Peyer's patch (tissue), 4 donors: ENCODE measurements around the gene ACO1. TPM values are rescaled to one million over a fixed set of nuclear protein-coding genes. Genes with fewer than 3 reads are reported as not detected.

Experiments
- DNase-seq, 3 donors: peaks; one replicate each; pipeline ENCODE4 v3.0.0-alpha.2; 2017 to 2019
- H3K27ac ChIP-seq, 4 donors: fragments of 200-600 bp; sonication (generic); one replicate each; pipeline ENCODE4 v1.5.1; 2016 to 2019
- H3K27me3 ChIP-seq, 2 donors: fragments of 200-600 bp; sonication (generic); one replicate each; pipeline ENCODE4 v1.5.1; 2019
- H3K36me3 ChIP-seq, 3 donors: fragments of 200-600 bp; sonication (generic); one replicate each; pipeline ENCODE4 v1.5.1; 2016 to 2019
- H3K4me1 ChIP-seq, 4 donors: fragments of 200-600 bp; sonication (generic); one replicate each; pipeline ENCODE4 v1.5.1; 2016 to 2019
- H3K4me3 ChIP-seq, 4 donors: fragments of 200-600 bp; sonication (generic); 1 replicate in 3 of 4; 2 replicates in 1 of 4; pipeline ENCODE4 v1.5.1; 2016 to 2019; ENCODE audit warnings: mild to moderate bottlenecking in 1 of 4
- H3K9me3 ChIP-seq, 4 donors: fragments of 200-600 bp; sonication (generic); one replicate each; pipeline ENCODE4 v1.5.1; 2016 to 2019; ENCODE audit warnings: mild to moderate bottlenecking in 1 of 4
- POLR2A ChIP-seq, 2 donors: fragments of 450-650 bp; IDR thresholded peaks; one replicate each; pipeline ENCODE4 v1.5.1; 2017; ENCODE audit warnings: antibody characterized with exemption in 2 of 2, mild to moderate bottlenecking in 2 of 2, moderate library complexity in 2 of 2
- total RNA-seq, 4 donors: library from RNA; depleted of rRNA; stranded (reverse); fragments of >200 nt; gene quantifications; one replicate each; pipeline ENCODE4 v1.1.0, GENCODE V29; 2016
- TF ChIP-seq, protein P1 (sequence below), 6 experiments: fragments of 450-650 bp in 4 of 6; fragments of 200-600 bp in 2 of 6; sonication (generic) in 1 of 6; IDR thresholded peaks; one replicate each; pipeline ENCODE4 v1.5.1; 2017 to 2019; ENCODE audit warnings: antibody characterized with exemption in 6 of 6, mild to moderate bottlenecking in 3 of 6, moderate library complexity in 1 of 6

Gene ACO1
- total RNA-seq, 4 donors from 2014 or later = 22.3 to 61.8 (median 51.7) TPM

GRCh38 chr9:32463500-32464293, 79.3 kb downstream of the ACO1 start:
- H3K4me1 ChIP-seq = no peaks in the 10 kb centered on the region
- no peaks in the 10 kb centered on the region for H3K9me3 ChIP-seq
- no peak overlapping the region for H3K4me3 ChIP-seq
- no peaks in the 10 kb centered on the region for H3K27me3 ChIP-seq
- TF ChIP-seq, protein P1, sequence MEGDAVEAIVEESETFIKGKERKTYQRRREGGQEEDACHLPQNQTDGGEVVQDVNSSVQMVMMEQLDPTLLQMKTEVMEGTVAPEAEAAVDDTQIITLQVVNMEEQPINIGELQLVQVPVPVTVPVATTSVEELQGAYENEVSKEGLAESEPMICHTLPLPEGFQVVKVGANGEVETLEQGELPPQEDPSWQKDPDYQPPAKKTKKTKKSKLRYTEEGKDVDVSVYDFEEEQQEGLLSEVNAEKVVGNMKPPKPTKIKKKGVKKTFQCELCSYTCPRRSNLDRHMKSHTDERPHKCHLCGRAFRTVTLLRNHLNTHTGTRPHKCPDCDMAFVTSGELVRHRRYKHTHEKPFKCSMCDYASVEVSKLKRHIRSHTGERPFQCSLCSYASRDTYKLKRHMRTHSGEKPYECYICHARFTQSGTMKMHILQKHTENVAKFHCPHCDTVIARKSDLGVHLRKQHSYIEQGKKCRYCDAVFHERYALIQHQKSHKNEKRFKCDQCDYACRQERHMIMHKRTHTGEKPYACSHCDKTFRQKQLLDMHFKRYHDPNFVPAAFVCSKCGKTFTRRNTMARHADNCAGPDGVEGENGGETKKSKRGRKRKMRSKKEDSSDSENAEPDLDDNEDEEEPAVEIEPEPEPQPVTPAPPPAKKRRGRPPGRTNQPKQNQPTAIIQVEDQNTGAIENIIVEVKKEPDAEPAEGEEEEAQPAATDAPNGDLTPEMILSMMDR (IDR thresholded peaks at IDR 0.05) = no peak
- TF ChIP-seq POLR2A (IDR thresholded peaks at IDR 0.05) = no peak
- no peak for DNase-seq
- H3K36me3 ChIP-seq = peaks cover 0 to 60% (median 0%) of the 10 kb centered on the region in 3 donors
- H3K27ac ChIP-seq = no peak overlapping the region

GRCh38 chr9:32468740-32469139, 84.3 kb downstream of the ACO1 start:
- Histone ChIP-seq H3K36me3 (peaks cover 0 to 67% (median 0%) of the 10 kb centered on the region in 3 donors), H3K4me1 (no peaks in the 10 kb centered on the region)
- TF ChIP-seq, protein P1 (IDR thresholded peaks at IDR 0.05) = no peak
- TF ChIP-seq POLR2A (IDR thresholded peaks at IDR 0.05) = no peak

GRCh38 chr9:32472344-32472743, 87.9 kb downstream of the ACO1 start:
- no peak for TF ChIP-seq POLR2A (IDR thresholded peaks at IDR 0.05)
- TF ChIP-seq, protein P1 (IDR thresholded peaks at IDR 0.05) = no peak
- no peaks in the 10 kb centered on the region for H3K27me3 ChIP-seq
- no peaks in the 10 kb centered on the region for H3K9me3 ChIP-seq
- peaks cover 0 to 73% (median 0%) of the 10 kb centered on the region in 3 donors for H3K36me3 ChIP-seq
- no peaks in the 10 kb centered on the region for H3K4me1 ChIP-seq
- DNase-seq = no peak
- no peak overlapping the region for H3K4me3 ChIP-seq
- no peak overlapping the region for H3K27ac ChIP-seq

More at GRCh38 chr9:32468740-32469139, 84.3 kb downstream of the ACO1 start:
- no peaks in the 10 kb centered on the region for H3K27me3 ChIP-seq
- H3K9me3 ChIP-seq = no peaks in the 10 kb centered on the region
- H3K4me3 ChIP-seq = no peak overlapping the region
- H3K27ac ChIP-seq = no peak overlapping the region
- DNase-seq = no peak

GRCh38 chr9:32483343-32483742, 98.9 kb downstream of the ACO1 start:
- no peaks in the 10 kb centered on the region for H3K4me1 ChIP-seq
- H3K4me3 ChIP-seq = no peak overlapping the region
- peaks cover 0 to 94% (median 0%) of the 10 kb centered on the region in 3 donors for H3K36me3 ChIP-seq
- TF ChIP-seq POLR2A (IDR thresholded peaks at IDR 0.05) = no peak
- TF ChIP-seq, protein P1 (IDR thresholded peaks at IDR 0.05) = no peak
- no peaks in the 10 kb centered on the region for H3K27me3 ChIP-seq
- DNase-seq = no peak
- H3K27ac ChIP-seq = no peak overlapping the region
- H3K9me3 ChIP-seq = no peaks in the 10 kb centered on the region

- H3K4me3 ChIP-seq = no peak overlapping the region
- peaks cover 0 to 90% (median 0%) of the 10 kb centered on the region in 3 donors for H3K36me3 ChIP-seq
- DNase-seq = no peak
- TF ChIP-seq, protein P1 (IDR thresholded peaks at IDR 0.05) = no peak
- no peak for TF ChIP-seq POLR2A (IDR thresholded peaks at IDR 0.05)
- H3K27ac ChIP-seq = no peak overlapping the region
- H3K4me1 ChIP-seq = no peaks in the 10 kb centered on the region
- H3K9me3 ChIP-seq = no peaks in the 10 kb centered on the region
- H3K27me3 ChIP-seq = no peaks in the 10 kb centered on the region
These were observed 102.6 kb downstream of the ACO1 start for GRCh38 chr9:32486839-32487562.
